ENCODE results near the gene SPRN.
A peak's percentile ranks its signal among the peaks of the same experiment; 100 is the strongest.
"Not testable (repeated sequence)": the region's sequence is repeated elsewhere in the genome, so short reads cannot be mapped to it uniquely, and the experiment has no call there.

Gene SPRN

DNA sequence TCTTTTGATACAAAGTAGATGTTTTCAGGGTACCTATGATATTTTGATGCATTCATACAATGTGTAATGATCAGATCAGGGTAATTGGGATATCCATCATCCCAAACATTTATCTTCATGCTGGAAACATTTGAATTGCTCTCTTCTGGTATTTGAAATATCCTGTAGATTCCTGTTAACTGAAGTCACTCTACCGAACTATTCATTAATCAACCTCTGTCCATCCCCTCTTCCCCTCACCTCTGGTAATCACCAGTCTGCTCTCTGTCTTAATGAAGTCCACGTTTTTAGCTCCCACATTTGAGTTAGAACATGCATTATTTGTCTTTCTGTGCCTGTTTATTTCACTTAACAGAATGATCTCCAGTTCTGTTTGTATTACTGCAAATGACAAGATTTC lies 19.2 kb downstream of the SPRN start:
- no peak for DNase-seq

DNA sequence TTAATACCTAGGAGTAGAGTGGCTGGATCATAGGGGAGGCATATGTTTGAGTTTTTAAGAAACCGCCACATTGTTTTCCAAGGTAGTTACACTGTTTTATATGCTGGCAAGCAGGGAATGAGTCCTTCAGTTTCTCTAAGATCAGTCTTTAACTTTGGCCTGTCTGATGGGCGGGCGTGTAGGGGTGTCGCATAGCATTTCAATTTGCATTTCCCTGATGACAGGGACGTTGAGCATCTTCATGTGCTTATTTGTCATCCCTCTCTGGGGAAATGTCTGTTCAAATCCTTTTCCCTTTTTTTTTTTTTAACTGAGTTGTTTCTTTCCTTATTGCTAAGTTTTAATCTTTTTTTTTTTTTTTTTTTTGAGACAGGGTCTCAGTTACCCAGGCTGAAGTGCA lies 20.6 kb downstream of the SPRN start:
- DNase-seq = no peak

DNA sequence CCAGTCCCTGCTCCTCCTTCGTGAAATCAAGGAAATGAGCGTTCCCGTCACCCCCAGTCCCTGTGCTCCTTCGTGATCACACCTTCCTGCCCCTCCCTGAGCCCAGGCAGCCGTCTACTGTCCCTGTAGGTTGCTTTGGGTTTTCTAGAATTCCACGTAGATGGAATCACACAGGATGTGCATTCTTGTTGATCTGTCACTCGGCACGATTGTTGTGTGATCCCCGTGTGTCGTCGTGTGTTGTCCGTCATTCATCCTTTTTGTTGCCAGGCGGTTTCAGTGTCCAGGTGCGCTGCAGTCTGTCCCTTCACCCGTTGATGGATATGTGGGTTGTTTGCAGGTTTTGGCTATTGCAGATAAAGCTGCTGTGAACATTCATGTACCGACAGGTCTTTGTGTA lies 21.1 kb downstream of the SPRN start:
- no peak for DNase-seq

DNA sequence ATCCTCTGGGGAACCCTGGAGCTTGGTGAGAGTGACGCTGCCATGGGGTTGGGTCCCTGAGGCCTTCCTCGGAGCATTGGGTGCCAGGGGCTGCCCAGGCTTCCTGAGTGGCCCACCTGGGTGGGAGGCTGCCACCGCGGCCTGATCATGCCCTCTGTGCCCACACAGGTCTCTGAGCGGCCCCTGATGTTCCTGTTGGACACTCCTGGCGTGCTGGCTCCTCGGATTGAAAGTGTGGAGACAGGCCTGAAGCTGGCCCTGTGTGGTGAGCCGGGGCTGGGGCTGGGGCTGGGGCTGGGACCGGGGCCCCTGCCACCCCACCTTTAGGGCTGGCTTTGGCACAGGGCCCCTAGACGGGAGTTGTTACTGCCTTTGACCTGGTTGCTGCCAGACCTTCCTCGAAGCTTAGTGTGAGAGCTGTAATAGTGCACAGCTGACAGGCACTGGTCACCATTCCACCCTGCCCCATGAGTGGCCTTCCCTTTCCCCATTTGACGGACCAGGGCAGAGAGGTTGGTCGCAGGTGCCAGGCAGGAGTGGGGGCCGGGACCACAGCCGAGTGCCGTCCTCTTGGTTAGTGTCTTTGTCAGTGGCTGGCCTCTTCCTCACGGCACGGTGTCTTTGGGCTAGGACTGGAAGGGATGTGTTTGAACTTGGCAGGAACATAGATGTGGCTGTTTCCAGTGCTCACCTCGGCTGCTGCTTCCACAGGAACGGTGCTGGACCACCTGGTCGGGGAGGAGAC lies 22.3 kb downstream of the SPRN start:
- DNase-seq = no peak

DNA sequence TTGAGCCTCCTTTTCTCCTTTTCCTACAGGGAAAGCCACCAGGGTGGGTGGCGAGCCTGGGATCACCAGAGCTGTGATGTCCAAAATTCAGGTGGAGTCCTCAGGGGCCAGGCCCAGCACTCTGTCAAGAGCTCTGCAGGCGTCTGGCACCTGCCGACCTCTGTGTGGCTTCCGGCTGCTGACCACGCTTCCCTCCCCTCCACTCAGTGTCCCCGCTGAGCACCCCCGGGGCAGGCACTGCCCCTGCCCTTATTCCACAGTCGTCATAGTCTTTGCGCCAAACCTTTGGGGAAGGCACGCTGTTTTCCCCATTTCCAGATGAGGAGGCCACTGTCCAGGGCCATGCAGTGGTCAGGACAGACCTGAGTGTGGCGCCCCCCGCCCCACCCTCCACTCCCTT lies 22.9 kb downstream of the SPRN start:
- DNase-seq = no peak

DNA sequence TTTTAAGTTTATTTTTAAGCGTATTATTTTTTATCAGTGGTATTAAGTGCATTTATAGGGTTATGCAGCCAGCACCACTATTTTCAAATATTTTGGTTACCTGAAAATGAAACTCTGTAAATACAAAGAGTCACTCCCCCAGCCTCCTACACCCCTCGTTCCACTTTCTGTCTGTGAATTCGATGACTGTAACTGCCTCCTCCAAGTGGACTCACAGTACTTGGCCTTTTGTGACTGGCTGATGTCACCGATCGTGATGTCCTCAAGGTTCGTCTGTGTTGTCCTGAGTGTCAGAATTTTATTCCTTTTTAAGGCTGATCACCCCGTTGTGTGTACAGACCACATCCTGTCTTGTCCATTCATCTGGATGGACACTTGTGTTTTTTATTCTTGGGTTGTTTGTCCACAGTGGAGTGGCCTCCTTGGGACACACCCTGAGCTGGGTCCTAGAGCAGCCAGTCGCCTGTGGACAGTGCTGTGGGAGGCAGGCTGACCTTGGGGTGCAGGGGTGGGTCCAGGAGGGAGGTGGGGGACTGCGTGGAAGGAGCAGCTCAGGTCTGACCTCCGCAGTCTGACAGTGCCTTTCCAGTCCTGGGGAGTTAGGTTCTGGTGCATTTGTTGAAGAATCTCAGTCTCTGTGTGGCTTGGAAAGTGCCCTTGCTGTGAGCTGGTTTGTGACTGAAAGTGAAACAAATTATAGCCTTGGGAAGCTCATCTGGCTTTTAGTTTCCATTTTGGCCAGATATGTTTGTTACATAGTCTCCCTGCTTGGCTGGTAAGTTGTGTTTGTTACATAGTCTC lies 23.6 kb downstream of the SPRN start:
- DNase-seq = no peak

DNA sequence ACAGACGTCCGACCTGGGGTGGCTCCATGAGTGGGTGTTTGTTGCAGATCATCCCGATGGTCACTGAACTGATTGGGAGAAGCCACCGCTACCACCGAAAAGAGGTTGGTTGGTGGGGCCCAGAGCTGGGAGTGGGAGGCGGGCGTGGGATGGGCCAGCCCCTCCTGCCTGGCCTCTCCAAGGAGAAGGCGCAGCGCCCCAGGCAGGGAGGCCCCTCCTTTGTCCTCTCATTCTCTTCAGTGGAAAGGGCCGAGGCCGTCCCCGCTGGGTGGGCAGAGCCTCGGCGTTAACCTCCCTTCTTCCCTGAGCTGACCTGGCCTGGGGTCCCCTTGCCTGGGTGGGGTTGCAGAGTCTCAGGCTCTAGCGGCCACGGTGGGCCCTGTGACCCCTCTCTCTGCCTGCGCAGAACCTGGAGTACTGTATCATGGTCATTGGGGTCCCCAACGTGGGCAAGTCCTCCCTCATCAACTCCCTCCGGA lies 25.3 kb downstream of the SPRN start:
- DNase-seq = no peak

DNA sequence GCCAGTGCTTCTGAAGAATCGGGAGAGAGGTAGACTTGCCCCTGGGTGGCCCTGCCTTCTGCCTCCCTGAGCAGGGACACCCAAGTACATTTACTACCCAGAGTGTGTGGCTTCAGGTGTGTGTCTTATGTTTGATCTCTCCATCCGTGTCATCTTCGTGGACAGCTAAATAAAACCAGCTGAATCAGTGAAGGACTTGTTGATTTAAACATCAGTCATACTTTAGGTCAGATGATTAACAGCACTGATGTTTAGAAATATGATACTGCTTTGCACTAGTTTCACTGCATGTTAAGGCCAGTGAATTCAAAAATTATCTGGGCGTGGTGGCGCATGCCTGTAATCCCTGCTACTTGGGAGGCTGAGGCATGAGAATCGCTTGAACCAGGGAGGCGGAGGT lies 26.5 kb downstream of the SPRN start:
- no peak for DNase-seq

DNA sequence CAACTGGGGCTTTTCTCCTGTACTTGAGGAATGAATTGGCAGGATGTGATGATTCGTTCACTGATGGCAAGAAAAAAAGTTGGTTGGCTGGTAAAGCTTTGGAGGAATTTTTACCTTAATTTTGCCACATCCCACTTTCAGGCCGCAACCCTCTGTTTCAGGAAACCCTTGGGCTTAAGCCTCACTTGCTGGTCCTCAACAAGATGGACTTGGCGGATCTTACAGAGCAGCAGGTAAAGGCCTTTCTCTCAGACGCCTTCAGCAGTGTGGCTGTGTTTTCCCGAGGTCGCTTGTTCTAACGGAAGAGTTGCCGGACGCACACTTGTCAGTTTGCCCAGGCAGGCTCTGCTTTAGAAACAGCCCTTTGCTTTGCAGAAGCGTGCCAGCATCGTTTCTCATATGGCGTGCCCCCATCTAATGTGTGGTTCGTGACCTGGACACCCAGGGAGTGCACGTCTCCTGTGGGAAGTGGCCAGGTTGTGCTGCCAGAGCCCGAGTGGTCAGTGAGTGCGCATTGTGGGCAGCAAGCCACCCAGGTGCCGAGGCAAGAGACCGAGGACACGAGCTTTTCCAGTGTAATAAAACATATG lies 28.3 kb downstream of the SPRN start:
- DNase-seq = no peak

DNA sequence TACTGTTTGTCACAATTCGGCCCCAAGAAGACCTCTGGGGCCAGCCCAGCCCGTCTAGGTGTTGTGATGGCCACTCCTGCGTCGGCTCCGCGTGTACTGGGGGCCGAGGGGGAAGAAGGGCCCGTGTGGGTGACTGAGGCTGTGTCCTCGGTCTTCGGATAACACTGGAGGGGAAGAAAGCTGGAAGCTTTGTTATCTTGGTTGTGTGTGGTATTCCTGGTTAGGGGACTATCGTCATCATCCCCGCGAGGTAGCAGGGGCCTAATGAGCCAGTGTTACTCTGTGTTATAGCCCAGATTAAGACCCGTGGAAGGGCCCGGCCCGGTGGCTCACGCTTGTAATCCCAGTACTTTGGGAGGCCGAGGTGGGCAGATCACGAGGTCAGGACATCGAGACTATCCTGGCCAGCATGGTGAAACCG lies 29.6 kb downstream of the SPRN start:
- DNase-seq = no peak

DNA sequence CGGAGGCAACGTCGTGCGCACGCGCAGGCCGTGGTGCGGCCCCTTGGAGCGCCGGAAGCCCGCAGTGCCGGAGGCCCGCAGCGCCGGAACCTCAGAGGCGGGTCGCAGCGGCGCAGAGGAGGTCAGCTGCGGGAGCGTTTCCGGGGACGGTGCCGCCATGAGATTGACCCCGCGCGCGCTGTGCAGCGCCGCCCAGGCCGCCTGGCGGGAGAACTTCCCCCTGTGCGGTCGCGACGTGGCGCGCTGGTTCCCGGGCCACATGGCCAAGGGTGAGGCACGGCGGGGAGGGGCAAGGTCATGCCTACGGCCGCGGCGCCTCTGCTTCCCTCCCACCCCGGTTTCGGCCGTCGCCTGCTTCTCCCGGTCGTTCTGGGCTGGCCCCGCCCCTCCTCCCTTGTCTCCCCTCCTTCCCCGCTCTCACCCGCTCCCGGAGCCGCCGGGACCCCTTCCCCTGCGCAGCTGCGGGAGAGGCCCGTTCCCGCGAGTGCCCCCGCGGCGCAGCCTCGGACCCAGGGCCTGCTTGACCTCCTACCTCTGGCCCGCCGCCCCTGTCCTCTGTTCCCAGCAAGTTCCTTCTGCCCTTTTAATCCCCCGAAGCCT lies 30.3 kb downstream of the SPRN start, which contains the start of gene MTG1:
Gene MTG1 (plus strand): TSS at position 94 of the 600 bp plus-strand sequence. CDS start 64 bp downstream, at position 158.
- DNase-seq = peak; percentile 78

DNA sequence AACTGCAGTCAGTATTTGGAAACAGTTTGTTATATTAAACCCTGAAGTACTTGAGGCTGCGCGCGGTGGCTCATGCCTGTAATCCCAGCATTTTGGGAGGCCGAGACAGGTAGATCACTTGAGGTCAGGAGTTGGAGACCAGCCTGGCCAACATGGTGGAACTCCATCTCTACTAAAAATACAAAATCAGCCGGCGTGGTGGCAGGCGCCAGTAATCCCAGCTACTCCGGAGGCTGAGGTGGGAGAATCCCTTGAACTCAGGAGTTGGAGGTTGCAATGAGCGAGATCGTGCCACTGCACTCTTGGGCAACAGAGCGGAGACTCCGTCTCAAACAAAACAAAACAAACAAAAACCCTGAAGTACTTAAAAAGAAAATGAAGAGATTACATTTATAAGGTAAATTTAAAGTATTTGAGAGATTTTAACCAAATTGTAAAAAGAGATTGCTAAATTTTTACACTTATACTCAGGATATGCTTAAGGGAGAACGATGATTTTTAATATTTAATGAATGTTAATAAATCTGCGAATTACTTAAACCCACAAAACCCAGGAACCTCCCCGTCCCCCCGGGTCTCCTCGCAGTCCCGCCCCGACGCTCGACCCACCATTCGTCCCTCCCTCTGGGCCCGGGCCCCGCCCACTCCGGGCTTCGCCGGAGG lies 30.9 kb downstream of the SPRN start:
- no peak for DNase-seq

DNA sequence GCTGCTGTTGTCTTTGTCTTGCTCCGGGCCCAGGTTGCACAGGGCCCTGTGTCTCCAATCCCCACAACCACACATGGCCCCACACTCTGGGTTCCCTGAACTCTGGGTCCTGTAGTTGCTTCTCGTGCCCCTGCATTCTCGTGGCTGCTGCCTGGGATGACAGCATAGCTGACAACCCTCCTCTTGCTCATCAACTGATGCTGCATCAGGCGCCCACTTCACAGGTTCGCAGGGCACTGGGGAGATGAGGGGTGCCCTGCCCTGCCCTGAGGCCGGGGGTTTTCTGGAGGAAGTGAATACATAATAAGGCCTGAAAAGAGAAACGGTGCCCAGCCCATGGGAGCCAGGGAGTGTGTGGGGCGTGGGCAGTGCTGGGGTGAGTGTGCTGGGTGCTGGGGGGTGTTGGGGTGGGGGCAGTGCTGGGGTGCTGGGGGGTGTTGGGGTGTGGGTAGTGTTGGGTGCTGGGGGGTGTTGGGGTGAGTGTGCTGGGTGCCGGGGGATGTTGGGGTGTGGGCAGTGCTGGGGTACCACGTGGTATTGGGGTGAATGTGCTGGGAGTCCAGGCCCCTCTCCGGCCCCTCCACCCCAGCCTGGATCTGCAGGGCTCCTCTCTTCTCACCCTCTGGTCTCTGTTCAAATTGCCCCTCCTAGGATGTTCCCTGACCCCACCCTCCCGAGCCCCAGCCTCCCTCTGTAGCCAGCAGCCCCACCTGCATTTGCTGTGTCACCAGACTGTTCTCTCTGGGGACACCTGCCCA lies 32.5 kb downstream of the SPRN start:
- DNase-seq = no peak

DNA sequence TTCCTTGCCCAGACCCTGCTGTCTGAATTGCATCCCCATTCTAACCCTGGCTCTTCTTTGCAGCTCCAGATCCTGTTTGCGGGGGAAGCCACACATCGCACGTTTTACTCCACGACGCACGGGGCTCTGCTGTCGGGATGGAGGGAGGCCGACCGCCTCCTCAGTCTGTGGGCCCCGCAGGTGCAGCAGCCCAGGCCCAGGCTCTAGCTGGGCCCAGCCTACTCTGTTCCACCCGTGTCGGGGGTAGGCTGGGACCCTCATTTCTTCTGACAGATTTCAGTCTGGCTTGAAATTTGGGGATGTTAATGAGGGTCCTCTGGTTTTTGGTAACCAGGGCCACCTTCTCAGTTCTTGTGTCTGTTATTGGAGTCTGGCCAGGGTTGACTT lies 33.2 kb downstream of the SPRN start:
- no peak for DNase-seq

DNA sequence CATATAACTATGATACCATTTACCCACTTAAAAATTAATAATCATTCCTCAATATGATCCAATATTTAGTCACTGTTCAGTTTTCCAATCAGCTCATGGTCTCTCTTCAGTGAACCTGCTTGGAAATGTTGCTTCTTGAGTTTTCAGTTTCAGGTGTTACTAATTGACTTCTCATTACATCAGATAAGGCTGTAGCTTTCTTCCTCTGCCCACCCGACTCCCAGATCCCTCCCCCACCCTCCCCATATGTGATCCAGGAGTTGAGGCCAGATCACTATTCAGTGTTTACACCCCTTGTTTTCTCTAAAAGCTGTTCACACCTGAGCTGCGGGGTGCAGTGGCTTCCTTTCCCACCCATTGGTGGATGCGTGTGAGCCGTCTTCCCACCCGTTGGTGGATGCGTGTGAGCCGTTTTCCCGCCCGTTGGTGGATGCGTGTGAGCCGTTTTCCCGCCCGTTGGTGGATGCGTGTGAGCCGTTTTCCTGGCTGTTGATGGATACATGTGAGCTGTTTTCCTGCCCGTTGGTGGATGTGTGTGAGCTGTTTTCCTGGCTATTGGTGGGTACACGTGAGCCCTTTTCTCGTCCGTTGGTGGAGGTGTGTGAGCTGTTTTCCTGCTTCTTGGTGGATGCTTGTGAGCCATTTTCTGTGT lies 33.7 kb downstream of the SPRN start:
- no peak for DNase-seq

DNA sequence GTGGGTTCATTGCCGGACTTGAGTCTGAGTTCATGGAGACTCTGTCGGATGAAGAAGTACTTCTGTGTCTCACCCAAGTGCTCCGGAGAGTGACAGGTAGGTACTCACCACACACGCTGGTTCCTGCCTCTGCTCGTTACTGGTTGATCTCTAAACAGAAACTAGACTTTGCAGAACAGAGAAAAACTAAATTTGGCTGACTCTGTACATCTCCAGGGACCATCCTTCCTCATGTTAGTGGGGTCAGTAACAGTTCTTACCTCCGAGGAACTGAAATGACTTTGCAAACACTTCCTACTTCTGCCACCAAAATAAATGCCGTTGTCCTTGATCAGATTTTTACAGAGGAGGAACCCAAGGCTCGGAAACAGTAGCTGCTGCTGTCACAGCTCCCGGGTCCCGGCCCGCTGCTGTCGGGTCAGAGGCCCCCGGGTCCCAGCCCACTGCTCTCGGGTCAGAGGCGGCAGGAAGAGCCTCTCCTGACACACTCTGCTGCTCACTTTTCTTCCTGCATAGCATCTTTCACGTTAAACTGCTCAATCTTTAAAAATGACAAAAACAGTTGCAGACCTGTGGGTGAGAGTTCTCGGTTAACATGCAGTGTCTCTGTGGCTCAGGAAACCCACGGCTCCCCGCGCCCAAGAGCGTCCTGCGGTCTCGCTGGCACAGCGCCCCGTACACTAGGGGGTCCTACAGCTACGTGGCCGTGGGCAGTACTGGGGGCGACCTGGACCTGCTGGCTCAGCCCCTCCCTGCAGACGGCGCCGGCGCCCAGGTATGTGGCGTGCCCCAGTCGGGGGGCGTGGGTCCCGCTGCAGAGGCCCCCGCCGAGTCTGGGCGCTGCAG lies 35.2 kb downstream of the SPRN start:
- no peak for DNase-seq

DNA sequence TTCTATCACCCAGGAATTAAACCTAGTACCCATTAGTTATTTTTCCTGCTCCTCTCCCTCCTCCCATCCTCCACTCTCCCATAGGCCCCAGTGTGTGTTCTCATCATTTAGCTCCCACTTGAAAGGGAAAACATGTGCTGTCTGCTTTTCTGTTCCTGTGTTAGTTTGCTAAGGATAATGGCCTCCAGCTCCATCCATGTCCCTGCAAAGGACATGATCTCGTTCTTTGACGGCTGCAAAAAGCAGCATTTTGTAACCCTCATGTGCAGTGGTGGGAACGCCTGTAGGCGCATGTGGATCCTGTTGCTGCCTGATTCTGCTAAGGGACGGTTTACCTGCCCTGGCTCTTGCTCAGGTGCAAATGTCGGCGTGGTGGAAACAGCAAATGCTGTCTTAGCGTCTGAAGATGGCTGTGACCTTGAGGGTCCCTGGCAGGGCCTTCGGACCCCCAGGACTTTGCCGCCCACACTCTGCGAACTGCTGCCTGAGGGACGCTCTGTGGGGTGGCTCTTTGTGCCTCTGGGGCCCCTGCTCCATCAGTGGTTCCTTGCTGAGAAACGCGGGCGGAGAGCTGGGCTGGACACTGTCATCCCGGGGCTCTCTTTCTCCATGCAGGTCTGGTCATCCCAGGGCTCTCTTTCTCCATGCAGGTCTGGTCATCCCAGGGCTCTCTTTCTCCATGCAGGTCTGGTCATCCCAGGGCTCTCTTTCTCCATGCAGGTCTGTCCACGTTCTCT lies 36.0 kb downstream of the SPRN start:
- DNase-seq = no peak

DNA sequence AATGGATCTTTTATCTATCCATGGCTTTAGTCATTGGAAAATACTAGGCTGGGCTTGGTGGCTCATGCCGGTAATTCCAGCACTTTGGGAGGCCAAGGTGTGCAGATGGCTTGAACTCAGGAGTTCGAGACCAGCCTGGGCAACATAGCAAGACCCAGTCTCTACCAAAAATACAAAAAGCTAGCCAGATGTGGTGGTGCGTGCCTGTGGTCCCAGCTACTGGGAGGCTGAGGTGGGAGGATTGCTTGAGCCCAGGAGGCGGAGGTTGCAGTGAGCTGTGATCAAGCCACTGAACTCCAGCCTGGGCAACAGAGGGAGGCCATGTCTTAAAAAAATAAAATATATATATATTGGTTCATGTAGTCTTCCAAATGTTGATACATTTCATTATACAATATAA lies 37.5 kb downstream of the SPRN start:
- DNase-seq = not testable (repeated sequence)

DNA sequence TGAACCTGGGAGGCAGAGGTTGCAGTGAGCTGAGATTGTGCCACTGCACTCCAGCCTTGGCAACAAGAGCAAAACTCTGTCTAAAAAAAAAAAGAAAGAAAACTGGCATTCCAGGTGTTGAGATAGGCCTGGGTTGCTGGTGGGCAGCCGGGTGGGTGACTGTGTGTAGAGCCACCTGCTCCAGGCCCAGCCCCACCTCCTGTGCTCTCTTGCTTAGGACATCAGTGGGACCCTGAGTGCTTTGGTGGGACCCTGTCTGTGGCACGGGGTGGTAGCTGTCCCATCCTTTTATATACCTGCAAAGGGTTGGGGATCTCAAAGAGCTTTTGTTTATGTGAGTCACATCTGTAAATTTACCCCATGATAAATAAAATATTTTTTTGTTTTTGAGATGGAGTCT lies 39.2 kb downstream of the SPRN start:
- DNase-seq = no peak

DNA sequence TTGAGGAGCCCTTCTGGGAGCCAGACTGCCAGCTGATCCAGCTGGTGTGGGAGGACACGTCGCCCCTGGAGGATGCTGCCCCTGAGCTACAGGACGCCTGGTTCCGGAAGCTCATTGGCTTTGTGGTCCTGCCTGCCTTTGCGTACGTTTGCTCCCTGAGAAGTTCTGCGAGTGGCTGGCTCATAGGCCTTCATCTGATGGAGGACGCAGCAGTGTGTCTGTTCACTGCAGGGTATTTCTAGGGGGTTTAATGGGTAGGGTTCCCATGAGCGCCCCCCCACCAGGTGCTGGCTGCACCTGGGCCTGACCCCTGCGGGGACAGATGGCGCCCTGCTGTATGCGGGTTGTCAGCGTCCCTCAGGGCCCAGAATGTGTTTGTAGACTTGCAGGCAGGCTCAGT lies 40.4 kb downstream of the SPRN start:
- DNase-seq = no peak
